ENCODE data around the gene NAT9.

DNA sequence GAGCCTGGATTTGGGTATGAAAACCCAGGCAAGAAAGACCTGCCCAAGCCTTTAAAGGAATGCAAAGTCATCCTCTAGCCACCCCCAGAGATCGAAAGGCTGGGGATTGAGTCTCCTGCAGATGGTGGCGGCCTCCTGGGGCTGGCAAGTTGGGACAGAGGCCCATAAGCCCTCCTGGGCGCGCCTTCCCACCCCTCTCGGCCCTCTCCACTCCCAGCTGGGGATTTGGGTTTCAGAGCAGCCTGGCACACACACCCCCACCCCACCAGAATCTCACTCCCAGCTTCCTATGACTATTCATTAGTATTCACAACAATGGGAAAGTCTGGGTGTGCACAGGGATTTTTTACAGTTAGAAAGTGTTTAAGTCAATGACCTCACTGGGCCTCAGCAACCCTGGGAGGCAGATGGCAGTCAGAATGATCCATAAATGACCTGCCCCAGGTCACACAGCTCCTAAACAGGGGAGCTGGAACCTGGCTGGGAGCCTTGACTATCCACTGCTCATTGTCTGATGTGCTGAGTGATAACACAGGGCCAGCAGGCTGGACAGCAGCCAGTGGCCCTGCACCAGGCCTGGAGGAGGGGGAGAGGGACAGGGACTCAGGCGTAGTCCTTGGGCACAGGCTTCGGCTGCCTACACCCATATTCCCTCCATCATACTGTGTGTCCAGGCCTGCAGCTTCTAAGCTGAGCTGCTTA is 15.6 kb downstream of the NAT9 start:
- TF ChIP-seq, protein P1, sequence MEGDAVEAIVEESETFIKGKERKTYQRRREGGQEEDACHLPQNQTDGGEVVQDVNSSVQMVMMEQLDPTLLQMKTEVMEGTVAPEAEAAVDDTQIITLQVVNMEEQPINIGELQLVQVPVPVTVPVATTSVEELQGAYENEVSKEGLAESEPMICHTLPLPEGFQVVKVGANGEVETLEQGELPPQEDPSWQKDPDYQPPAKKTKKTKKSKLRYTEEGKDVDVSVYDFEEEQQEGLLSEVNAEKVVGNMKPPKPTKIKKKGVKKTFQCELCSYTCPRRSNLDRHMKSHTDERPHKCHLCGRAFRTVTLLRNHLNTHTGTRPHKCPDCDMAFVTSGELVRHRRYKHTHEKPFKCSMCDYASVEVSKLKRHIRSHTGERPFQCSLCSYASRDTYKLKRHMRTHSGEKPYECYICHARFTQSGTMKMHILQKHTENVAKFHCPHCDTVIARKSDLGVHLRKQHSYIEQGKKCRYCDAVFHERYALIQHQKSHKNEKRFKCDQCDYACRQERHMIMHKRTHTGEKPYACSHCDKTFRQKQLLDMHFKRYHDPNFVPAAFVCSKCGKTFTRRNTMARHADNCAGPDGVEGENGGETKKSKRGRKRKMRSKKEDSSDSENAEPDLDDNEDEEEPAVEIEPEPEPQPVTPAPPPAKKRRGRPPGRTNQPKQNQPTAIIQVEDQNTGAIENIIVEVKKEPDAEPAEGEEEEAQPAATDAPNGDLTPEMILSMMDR (IDR thresholded peaks at IDR 0.05; ENCODE audit: low read depth, low read length) = no peak
- TF ChIP-seq POLR2A (IDR thresholded peaks at IDR 0.05; ENCODE audit: extremely low read depth, insufficient read length) = no peak
- TF ChIP-seq, protein P2, sequence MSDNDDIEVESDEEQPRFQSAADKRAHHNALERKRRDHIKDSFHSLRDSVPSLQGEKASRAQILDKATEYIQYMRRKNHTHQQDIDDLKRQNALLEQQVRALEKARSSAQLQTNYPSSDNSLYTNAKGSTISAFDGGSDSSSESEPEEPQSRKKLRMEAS (IDR thresholded peaks at IDR 0.05; ENCODE audit: low read depth, low read length) = no peak

All from NB4 (cell line).